Prostate gland (tissue), 2 donors: Measurements from ENCODE around the gene KCTD1.

Experiments used
- CTCF ChIP-seq, 4 experiments: fragments of 200-600 bp in 2 of 4; fragments of 450-650 bp in 2 of 4; sonication (generic) in 2 of 4; IDR thresholded peaks; 1 replicate in 3 of 4; 2 replicates in 1 of 4; pipeline ENCODE4 v1.5.1; 2016 to 2019; ENCODE audit warnings: antibody characterized with exemption in 4 of 4, mild to moderate bottlenecking in 2 of 4, moderate library complexity in 2 of 4
- POLR2A ChIP-seq: fragments of 450-650 bp; IDR thresholded peaks from one replicate; pipeline ENCODE4 v1.6.1; 2016; ENCODE audit warnings: antibody characterized with exemption, mild to moderate bottlenecking

- TF ChIP-seq CTCF (IDR thresholded peaks at IDR 0.05) (no peak), POLR2A (no peak)
Observed at GRCh38 chr18:26482569-26482968, 65.8 kb downstream of the KCTD1 start.
